Sigmoid colon (tissue), 4 donors: ENCODE results near the gene SPOCK1.

Source experiments
- EP300 ChIP-seq, 4 donors: sonication (generic); formaldehyde crosslinking; IDR thresholded peaks; one replicate each; pipeline ENCODE4 v1.6.1; 2017; ENCODE audit warnings: antibody characterized with exemption in 4 of 4
- POLR2A ChIP-seq, 2 donors: fragments of 450-650 bp; IDR thresholded peaks; one replicate each; pipeline ENCODE4 v1.6.1; 2016; ENCODE audit warnings: antibody characterized with exemption in 2 of 2, mild to moderate bottlenecking in 2 of 2, moderate library complexity in 2 of 2
- TF ChIP-seq, protein P1 (sequence below), 4 experiments: fragments of 450-650 bp in 3 of 4; fragments of 200-600 bp in 1 of 4; IDR thresholded peaks; one replicate each; pipeline ENCODE4 v1.5.1; 2016 to 2019; ENCODE audit warnings: antibody characterized with exemption in 4 of 4, mild to moderate bottlenecking in 3 of 4, moderate library complexity in 2 of 4

DNA sequence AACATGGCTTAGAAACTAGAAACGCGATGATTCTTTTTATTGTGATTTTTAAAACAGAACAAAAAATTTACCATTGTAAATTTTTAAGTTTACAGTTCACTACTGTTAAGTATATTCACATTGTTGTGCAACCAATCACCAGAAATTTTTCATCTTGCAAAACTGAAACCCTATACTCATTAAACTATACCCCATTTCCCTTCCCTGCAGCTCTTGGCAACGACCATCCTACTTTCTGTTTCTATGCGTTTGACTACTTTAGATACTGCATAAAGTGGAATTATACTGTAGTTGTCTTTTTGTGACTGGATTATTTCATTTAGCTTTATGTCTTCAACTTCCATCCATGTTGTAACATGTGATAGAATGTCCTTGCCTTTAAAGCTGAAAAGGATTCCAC lies 52.5 kb downstream of the SPOCK1 start:
- no peak for TF ChIP-seq EP300 (IDR thresholded peaks at IDR 0.05)
- TF ChIP-seq POLR2A (IDR thresholded peaks at IDR 0.05), result no peak
- TF ChIP-seq, protein P1, sequence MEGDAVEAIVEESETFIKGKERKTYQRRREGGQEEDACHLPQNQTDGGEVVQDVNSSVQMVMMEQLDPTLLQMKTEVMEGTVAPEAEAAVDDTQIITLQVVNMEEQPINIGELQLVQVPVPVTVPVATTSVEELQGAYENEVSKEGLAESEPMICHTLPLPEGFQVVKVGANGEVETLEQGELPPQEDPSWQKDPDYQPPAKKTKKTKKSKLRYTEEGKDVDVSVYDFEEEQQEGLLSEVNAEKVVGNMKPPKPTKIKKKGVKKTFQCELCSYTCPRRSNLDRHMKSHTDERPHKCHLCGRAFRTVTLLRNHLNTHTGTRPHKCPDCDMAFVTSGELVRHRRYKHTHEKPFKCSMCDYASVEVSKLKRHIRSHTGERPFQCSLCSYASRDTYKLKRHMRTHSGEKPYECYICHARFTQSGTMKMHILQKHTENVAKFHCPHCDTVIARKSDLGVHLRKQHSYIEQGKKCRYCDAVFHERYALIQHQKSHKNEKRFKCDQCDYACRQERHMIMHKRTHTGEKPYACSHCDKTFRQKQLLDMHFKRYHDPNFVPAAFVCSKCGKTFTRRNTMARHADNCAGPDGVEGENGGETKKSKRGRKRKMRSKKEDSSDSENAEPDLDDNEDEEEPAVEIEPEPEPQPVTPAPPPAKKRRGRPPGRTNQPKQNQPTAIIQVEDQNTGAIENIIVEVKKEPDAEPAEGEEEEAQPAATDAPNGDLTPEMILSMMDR (IDR thresholded peaks at IDR 0.05), result no peak
